Neutrophil (primary cell): ENCODE measurements around the gene ERLEC1.
A peak's percentile ranks its signal among the peaks of the same experiment; 100 is the strongest.

Experiments
- H3K27ac ChIP-seq: fragments of 200-600 bp; sonication (generic); 2 replicates; pipeline ENCODE4 v1.5.1; 2016; ENCODE audit warnings: mild to moderate bottlenecking, moderate library complexity
- H3K27me3 ChIP-seq: fragments of 200-600 bp; sonication (generic); 2 replicates; pipeline ENCODE4 v1.6.0; 2016; ENCODE audit warnings: mild to moderate bottlenecking
- H3K36me3 ChIP-seq: fragments of 200-600 bp; sonication (generic); 2 replicates; pipeline ENCODE4 v1.5.1; 2017
- H3K4me1 ChIP-seq, 2 experiments: fragments of 200-600 bp in 1 of 2; sonication (generic) in 1 of 2; 1 replicate in 1 of 2; 2 replicates in 1 of 2; pipeline versions ENCODE4 v1.5.1 to v1.6.1; 2013 to 2016; ENCODE audit warnings: low read depth in 1 of 2, low read length in 1 of 2, mild to moderate bottlenecking in 1 of 2, moderate library complexity in 1 of 2; ENCODE audit not compliant: control insufficient read depth in 1 of 2, insufficient read depth in 1 of 2
- H3K4me3 ChIP-seq, 2 experiments: fragments of 200-600 bp in 1 of 2; sonication (generic) in 1 of 2; 1 replicate in 1 of 2; 2 replicates in 1 of 2; pipeline ENCODE4 v1.5.1; 2013 to 2016; ENCODE audit warnings: low read depth in 1 of 2, low read length in 1 of 2, mild to moderate bottlenecking in 1 of 2, moderate library complexity in 1 of 2
- H3K9me3 ChIP-seq: fragments of 200-600 bp; sonication (generic); 2 replicates; pipeline ENCODE4 v1.5.1; 2016
- TF ChIP-seq, protein P1 (sequence below): fragments of 200-600 bp; sonication (generic); IDR thresholded peaks from 2 replicates; pipeline ENCODE4 v1.5.1; 2016; ENCODE audit warnings: antibody characterized with exemption

ERLEC1 gene, protein sequence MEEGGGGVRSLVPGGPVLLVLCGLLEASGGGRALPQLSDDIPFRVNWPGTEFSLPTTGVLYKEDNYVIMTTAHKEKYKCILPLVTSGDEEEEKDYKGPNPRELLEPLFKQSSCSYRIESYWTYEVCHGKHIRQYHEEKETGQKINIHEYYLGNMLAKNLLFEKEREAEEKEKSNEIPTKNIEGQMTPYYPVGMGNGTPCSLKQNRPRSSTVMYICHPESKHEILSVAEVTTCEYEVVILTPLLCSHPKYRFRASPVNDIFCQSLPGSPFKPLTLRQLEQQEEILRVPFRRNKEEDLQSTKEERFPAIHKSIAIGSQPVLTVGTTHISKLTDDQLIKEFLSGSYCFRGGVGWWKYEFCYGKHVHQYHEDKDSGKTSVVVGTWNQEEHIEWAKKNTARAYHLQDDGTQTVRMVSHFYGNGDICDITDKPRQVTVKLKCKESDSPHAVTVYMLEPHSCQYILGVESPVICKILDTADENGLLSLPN

DNA sequence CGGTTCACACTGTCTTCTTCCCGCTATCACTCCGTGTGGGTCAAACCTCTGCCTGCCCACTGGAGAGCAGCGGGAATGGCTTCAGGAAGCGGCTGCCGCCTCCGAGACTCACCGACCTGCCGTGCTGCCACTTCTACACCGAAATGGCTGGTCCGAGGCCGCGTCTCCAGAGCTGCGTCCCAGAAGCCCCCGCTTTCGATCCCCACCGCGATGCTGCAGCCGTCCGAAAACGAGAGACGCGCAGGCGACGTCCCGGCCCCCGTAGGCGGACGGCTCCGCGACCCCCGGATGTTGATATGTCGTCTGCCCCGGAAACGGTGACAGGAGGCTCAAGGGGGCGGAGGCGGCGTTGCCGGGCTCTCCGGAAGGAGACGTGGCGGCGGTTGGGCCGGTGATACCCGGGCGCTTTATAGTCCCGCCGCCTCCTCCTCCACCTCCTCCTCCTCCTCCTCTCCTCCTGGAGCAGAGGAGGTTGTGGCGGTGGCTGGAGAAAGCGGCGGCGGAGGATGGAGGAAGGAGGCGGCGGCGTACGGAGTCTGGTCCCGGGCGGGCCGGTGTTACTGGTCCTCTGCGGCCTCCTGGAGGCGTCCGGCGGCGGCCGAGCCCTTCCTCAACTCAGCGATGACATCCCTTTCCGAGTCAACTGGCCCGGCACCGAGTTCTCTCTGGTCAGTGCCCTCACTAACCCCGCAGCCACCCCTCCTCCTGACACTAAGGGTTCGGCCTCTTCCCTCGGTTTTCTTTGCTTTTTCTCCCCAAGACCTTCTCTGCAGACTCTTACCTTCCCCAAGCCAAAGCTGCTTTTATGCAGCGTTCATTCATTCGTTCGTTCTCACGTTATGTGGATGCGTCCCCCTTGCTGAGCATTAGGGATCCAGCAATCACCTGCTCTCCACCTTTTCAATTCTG, at the start of gene ERLEC1, which contains the start of gene ASB3:
TSS of gene ERLEC1 (plus strand) at position 340 of the 909 bp plus-strand sequence. CDS start at position 507, 167 bp downstream.
TSS of gene ASB3 (minus strand) at position 249 of the 909 bp plus-strand sequence. CDS start 21,381 bp downstream, outside the sequence.
- TF ChIP-seq, protein P1, sequence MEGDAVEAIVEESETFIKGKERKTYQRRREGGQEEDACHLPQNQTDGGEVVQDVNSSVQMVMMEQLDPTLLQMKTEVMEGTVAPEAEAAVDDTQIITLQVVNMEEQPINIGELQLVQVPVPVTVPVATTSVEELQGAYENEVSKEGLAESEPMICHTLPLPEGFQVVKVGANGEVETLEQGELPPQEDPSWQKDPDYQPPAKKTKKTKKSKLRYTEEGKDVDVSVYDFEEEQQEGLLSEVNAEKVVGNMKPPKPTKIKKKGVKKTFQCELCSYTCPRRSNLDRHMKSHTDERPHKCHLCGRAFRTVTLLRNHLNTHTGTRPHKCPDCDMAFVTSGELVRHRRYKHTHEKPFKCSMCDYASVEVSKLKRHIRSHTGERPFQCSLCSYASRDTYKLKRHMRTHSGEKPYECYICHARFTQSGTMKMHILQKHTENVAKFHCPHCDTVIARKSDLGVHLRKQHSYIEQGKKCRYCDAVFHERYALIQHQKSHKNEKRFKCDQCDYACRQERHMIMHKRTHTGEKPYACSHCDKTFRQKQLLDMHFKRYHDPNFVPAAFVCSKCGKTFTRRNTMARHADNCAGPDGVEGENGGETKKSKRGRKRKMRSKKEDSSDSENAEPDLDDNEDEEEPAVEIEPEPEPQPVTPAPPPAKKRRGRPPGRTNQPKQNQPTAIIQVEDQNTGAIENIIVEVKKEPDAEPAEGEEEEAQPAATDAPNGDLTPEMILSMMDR, result no peak
- Histone ChIP-seq H3K36me3 (no peaks in the 10 kb centered on the region), H3K4me1 (peaks cover 20 to 23% of the 10 kb centered on the region in 2 experiments), H3K4me3 (peak within 1 kb of the TSS; percentile 80 to 91), H3K27ac (peak within 1 kb of the TSS; percentile 87), H3K9me3 (no peaks in the 10 kb centered on the region), H3K27me3 (no peaks in the 10 kb centered on the region)

DNA sequence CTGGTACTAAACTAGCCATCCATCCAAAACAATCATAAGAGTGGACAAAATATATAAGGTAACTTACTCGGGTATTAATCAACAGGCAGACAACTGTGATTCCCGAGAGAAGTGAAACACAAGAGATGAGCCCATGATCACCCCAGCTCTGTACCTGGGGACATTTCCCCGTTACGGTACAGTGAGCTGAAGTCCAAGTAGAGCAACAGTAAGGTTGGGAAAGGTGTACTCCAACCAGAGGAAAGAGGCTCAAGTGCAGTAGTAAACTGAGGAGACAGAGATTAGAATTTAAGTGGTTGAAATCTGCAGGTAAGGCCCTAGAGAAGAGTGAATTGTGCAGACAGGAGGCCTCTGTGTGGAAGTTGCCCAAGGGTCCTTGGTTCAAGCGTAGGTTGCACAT, 49.8 kb upstream of the ERLEC1 start:
- peaks cover 5% of the 10 kb centered on the region for H3K36me3 ChIP-seq
- no peaks in the 10 kb centered on the region for H3K9me3 ChIP-seq
- no peaks in the 10 kb centered on the region for H3K27me3 ChIP-seq
- no peak overlapping the region for H3K27ac ChIP-seq
- H3K4me1 ChIP-seq, result peaks cover 17 to 18% of the 10 kb centered on the region in 2 experiments
- H3K4me3 ChIP-seq, result no peak overlapping the region
- TF ChIP-seq, protein P1, result no peak

GRCh38 chr2:53739032-53739431, 47.8 kb upstream of the ERLEC1 start:
- Histone ChIP-seq H3K27me3 (no peaks in the 10 kb centered on the region), H3K4me3 (peak overlapping the region; percentile 1 to 16), H3K4me1 (peaks cover 17 to 18% of the 10 kb centered on the region in 2 experiments), H3K9me3 (no peaks in the 10 kb centered on the region), H3K27ac (peak overlapping the region; percentile 72), H3K36me3 (no peaks in the 10 kb centered on the region)
- TF ChIP-seq, protein P1, result no peak

- TF ChIP-seq, protein P1, result no peak
- peak overlapping the region in 1 of 2 experiments; percentile 1 for H3K4me3 ChIP-seq
- no peak overlapping the region for H3K27ac ChIP-seq
- no peaks in the 10 kb centered on the region for H3K9me3 ChIP-seq
- H3K36me3 ChIP-seq, result no peaks in the 10 kb centered on the region
- no peaks in the 10 kb centered on the region for H3K27me3 ChIP-seq
- peaks cover 17 to 18% of the 10 kb centered on the region in 2 experiments for H3K4me1 ChIP-seq
Measured at GRCh38 chr2:53740170-53740569, 46.7 kb upstream of the ERLEC1 start.

- H3K27me3 ChIP-seq, result no peaks in the 10 kb centered on the region
- no peaks in the 10 kb centered on the region for H3K9me3 ChIP-seq
- no peak overlapping the region for H3K27ac ChIP-seq
- H3K4me1 ChIP-seq, result peaks cover 4 to 5% of the 10 kb centered on the region in 2 experiments
- peaks cover 8% of the 10 kb centered on the region for H3K36me3 ChIP-seq
- TF ChIP-seq, protein P1, result no peak
- H3K4me3 ChIP-seq, result no peak overlapping the region
Measured at GRCh38 chr2:53744395-53745065, 42.3 kb upstream of the ERLEC1 start.
